ENCODE data around the gene PRKCSH. TPM values are rescaled to one million over a fixed set of nuclear protein-coding genes. Genes with fewer than 3 reads are reported as not detected.
"Not testable (repeated sequence)": the region's sequence is repeated elsewhere in the genome, so short reads cannot be mapped to it uniquely, and the experiment has no call there.

The PRKCSH gene
- total RNA-seq, 1 experiment from 2014 or later, result 318 TPM

- no TSS peak for BruUV-seq (replicated peaks)
- no peaks in the 10 kb centered on the region for H3K9me3 Mint-ChIP-seq (ENCODE audit: low read depth, unreplicated experiment)
Observed at GRCh38 chr19:11425719-11426457, 9.5 kb upstream of the PRKCSH start.

GRCh38 chr19:11426656-11427055 is 8.8 kb upstream of the PRKCSH start:
- Mint-ChIP-seq H3K36me3 (ENCODE audit: insufficient read depth, unreplicated experiment) (peaks cover 7% of the 10 kb centered on the region), H3K27ac (ENCODE audit: unreplicated experiment) (no peak overlapping the region), H3K4me1 (ENCODE audit: low read depth, unreplicated experiment) (peaks cover 11% of the 10 kb centered on the region), H3K4me3 (ENCODE audit: low read depth, unreplicated experiment) (no peak overlapping the region), H3K27me3 (ENCODE audit: unreplicated experiment) (peaks cover 16% of the 10 kb centered on the region), H3K9me3 (ENCODE audit: low read depth, unreplicated experiment) (no peaks in the 10 kb centered on the region)
- DNase-seq, result no peak
- no TSS peak for BruUV-seq (replicated peaks)
- TF ChIP-seq CTCF (IDR thresholded peaks at IDR 0.05; ENCODE audit: unreplicated experiment), result no peak
- intact Hi-C loops (cut with micrococcal nuclease; ENCODE audit: unreplicated experiment), result no loop called here
- CTCF ChIA-PET, result no interaction called here

More at GRCh38 chr19:11425719-11426457, 9.5 kb upstream of the PRKCSH start:
- TF ChIP-seq CTCF (IDR thresholded peaks at IDR 0.05; ENCODE audit: unreplicated experiment), result no peak
- no peak for DNase-seq
- H3K27me3 Mint-ChIP-seq (ENCODE audit: unreplicated experiment), result peaks cover 16% of the 10 kb centered on the region
- H3K4me1 Mint-ChIP-seq (ENCODE audit: low read depth, unreplicated experiment), result peaks cover 11% of the 10 kb centered on the region
- no peak overlapping the region for H3K27ac Mint-ChIP-seq (ENCODE audit: unreplicated experiment)
- H3K36me3 Mint-ChIP-seq (ENCODE audit: insufficient read depth, unreplicated experiment), result peaks cover 11% of the 10 kb centered on the region
- CTCF ChIA-PET, result no interaction called here
- no peak overlapping the region for H3K4me3 Mint-ChIP-seq (ENCODE audit: low read depth, unreplicated experiment)
- intact Hi-C loops (cut with micrococcal nuclease; ENCODE audit: unreplicated experiment), result no loop called here

- H3K4me1 Mint-ChIP-seq (ENCODE audit: low read depth, unreplicated experiment); DNase-seq; BruUV-seq (replicated peaks); H3K4me3 Mint-ChIP-seq (ENCODE audit: low read depth, unreplicated experiment); intact Hi-C loops (cut with micrococcal nuclease; ENCODE audit: unreplicated experiment); H3K27ac Mint-ChIP-seq (ENCODE audit: unreplicated experiment); H3K27me3 Mint-ChIP-seq (ENCODE audit: unreplicated experiment); CTCF ChIA-PET; H3K9me3 Mint-ChIP-seq (ENCODE audit: low read depth, unreplicated experiment): not testable (repeated sequence)
- peaks cover 33% of the 10 kb centered on the region for H3K36me3 Mint-ChIP-seq (ENCODE audit: insufficient read depth, unreplicated experiment)
Observed at GRCh38 chr19:11433526-11433925, 1.9 kb upstream of the PRKCSH start.

GRCh38 chr19:11434703-11435056 is 755 bp upstream of the PRKCSH start:
- H3K36me3 Mint-ChIP-seq (ENCODE audit: insufficient read depth, unreplicated experiment), result peaks cover 33% of the 10 kb centered on the region
- TF ChIP-seq CTCF (IDR thresholded peaks at IDR 0.05; ENCODE audit: unreplicated experiment), result no peak
- no peaks in the 10 kb centered on the region for H3K9me3 Mint-ChIP-seq (ENCODE audit: low read depth, unreplicated experiment)
- peak overlapping the region; percentile 91 for H3K4me3 Mint-ChIP-seq (ENCODE audit: low read depth, unreplicated experiment)
- H3K27me3 Mint-ChIP-seq (ENCODE audit: unreplicated experiment), result no peaks in the 10 kb centered on the region
- peak overlapping the region; percentile 88 for H3K27ac Mint-ChIP-seq (ENCODE audit: unreplicated experiment)
- H3K4me1 Mint-ChIP-seq (ENCODE audit: low read depth, unreplicated experiment), result no peaks in the 10 kb centered on the region
- intact Hi-C loops (cut with micrococcal nuclease; ENCODE audit: unreplicated experiment), result no loop called here
- CTCF ChIA-PET, result interaction anchor here (1.0 to 1.4 kb wide), 9 partner anchors 12 to 170 kb away, joined by 3 to 14 read pairs (median 4); partner anchors contain the start of genes CCDC159, EPOR, SWSAP1 and TMEM205
- no peak for DNase-seq
- no TSS peak for BruUV-seq (replicated peaks)

GRCh38 chr19:11435833-11436313 is 438 bp downstream of the PRKCSH start:
- intact Hi-C loops (cut with micrococcal nuclease; ENCODE audit: unreplicated experiment), result no loop called here
- peak; percentile 4 for DNase-seq
- no peak for TF ChIP-seq CTCF (IDR thresholded peaks at IDR 0.05; ENCODE audit: unreplicated experiment)
- Mint-ChIP-seq H3K27me3 (ENCODE audit: unreplicated experiment) (no peaks in the 10 kb centered on the region), H3K4me3 (ENCODE audit: low read depth, unreplicated experiment) (peak overlapping the region; percentile 91), H3K9me3 (ENCODE audit: low read depth, unreplicated experiment) (no peaks in the 10 kb centered on the region), H3K36me3 (ENCODE audit: insufficient read depth, unreplicated experiment) (peaks cover 38% of the 10 kb centered on the region), H3K27ac (ENCODE audit: unreplicated experiment) (peak overlapping the region; percentile 88), H3K4me1 (ENCODE audit: low read depth, unreplicated experiment) (no peaks in the 10 kb centered on the region)
- BruUV-seq (replicated peaks), result TSS peak; percentile 84
- CTCF ChIA-PET, result interaction anchor here (0.5 to 1.4 kb wide), 10 partner anchors 13 to 171 kb away, joined by 3 to 14 read pairs (median 4); partner anchors contain the start of genes CCDC159, EPOR, SWSAP1 and TMEM205
